GM18520 (cell line): ENCODE measurements around the gene SLC23A3.

ENCODE experiments used
- ATAC-seq: cut with Tn5 transposase; IDR thresholded peaks from one replicate; pipeline ENCODE4 v1.9.1; 2021; ENCODE audit not compliant: unreplicated experiment

Gene SLC23A3

DNA sequence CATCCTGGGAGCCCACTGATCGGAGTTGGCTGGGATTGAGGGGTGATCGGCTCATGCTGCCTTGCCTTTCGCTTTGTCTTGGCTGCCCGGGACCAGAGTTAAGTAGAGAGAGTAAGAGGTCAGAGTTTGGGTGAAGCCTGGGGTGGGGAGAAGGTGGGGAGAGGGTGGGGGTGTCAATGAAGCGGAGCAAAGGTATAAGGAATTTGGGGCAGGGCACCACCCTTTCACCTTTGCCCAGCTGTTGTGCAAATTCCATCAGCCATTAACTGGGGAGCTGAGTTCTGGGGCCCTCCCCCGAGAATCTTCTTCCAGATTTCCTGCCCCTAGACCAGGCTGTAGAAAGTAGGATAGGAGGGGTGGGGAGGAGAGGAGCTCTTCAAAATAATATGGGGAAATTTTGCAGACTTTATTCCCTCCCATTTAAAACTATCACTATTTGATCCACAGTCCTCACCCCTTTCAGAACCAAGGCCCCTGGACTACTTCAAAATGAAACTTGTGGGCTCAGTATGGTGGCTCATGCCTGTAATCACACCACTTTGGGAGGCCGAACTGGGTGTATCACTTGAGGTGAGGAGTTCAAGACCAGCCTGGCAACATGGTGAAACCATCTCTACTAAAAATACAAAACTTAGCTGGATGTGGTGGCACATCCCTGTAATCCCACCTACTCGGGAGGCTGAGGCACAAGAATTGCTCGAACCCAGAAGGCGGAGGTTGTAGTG, at the start of gene SLC23A3:
SLC23A3 (minus strand) TSS at position 100 of the 725 bp plus-strand sequence; CDS start at position 55, 45 bp downstream.
- no peak for ATAC-seq

- peak; percentile 57 for ATAC-seq
Observed at GRCh38 chr2:219218732-219219701, 49.2 kb upstream of the SLC23A3 start, which contains the start of gene ABCB6. ABCB6 (minus strand) TSS chr2:219218958; CDS start chr2:219218673, 285 bp downstream.

DNA sequence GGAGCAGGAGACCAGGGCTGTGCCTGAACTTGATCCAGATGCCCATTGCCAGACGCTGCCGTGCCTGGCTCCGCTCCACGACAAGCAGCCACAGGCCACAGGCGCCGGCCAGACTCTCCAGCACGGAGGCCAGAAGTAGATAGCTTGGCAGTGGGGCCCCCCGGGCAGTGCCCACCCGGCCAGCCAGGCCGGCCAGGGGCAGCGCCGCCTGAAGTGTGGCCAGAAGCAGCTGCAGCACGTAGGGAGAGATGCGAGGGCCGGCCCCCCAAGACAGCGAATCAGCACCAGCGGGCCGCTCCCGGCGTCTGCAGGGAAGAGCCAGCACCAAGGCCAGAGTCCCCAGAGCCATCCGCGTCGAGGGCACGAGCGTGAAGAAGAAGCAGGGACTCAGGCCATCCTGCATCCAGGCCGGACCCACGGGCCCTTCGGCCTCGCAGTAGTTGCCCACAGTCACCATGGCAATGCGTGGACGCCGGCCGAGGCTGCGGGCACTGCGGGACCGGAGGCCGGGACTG, 48.4 kb upstream of the SLC23A3 start:
- ATAC-seq = peak; percentile 11

DNA sequence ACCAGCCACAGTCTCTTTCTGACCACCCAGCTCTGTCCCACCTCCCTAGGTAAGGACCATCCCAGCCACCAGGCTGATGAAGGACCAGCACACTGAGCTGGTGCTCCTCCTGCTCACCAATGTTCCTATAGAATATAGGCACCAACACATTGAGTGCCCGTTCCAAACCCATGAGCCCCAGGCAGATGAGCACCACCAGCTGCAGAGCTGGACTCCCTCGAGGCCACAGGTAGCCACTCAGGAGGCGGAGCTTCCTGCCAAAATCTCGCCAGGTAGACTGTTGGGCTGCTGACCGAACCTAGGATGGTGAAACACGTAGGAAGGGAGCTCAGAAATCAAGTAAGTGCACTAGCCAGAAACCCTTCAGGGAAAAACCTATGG, 46.7 kb upstream of the SLC23A3 start:
- ATAC-seq = no peak

- no peak for ATAC-seq
Observed at GRCh38 chr2:219215871-219216534, 46.2 kb upstream of the SLC23A3 start.

DNA sequence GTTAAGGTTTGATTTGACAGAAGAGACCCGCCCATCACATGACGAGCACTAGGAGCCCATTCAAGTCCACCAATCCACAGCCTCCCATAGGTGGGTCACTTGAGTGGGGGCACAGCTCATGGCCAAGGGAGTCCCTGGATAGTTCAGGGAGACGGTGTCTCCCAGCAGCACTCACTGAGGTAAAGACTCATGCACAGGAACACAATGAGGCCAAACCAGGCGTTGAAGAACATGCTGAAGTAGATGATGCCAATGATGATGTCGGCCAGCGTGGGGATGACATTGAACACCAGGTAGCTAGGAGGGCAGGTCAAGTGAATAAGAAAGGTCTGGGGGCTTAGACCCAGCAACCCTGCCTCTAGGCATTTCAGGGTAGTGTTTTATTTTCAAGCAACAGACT, 45.0 kb upstream of the SLC23A3 start:
- no peak for ATAC-seq

DNA sequence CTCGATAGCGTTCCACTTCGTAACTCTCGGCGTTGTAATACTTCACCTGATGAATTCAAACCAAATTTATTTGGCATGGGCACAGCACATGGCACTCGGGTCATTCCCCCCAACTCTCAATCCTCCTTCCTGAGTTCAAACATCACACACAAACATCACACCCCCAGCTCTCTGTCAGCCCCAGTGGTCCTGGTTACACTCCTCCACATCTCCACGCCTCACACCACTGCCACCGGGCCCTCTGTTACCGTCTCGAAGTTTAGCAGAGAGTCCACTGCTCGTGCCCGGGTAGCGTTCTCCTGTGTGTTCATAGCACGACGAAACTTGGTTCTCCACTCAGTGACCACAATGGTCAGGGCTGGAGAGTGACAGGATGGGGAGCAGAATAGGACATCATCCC, 44.3 kb upstream of the SLC23A3 start:
- no peak for ATAC-seq

- no peak for ATAC-seq
Observed at GRCh38 chr2:219213486-219214071, 43.8 kb upstream of the SLC23A3 start.

GRCh38 chr2:219213026-219213415, 43.2 kb upstream of the SLC23A3 start:
- ATAC-seq = no peak

DNA sequence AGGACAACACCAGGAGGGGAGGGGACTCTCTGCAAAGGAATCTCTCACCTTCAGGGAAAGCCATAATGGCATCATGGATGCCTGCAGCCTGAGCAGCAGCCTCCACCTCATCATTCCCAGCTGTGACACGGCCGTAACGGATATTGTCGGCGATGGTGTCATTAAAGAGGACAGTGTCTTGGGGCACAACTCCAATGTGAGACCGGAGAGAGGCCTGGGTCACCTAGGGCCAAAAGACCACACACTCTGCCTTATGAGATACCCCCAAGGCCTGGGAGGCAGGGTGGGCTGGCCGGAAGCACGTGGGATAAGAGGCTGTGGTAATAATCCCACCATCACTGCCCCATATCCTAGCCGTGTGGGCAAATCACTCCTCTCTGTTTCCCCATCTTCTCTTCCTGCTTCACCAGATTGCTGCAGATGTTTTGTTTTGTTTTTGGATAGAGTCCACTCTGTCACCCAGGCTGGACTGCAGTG, 41.1 kb upstream of the SLC23A3 start:
- no peak for ATAC-seq

DNA sequence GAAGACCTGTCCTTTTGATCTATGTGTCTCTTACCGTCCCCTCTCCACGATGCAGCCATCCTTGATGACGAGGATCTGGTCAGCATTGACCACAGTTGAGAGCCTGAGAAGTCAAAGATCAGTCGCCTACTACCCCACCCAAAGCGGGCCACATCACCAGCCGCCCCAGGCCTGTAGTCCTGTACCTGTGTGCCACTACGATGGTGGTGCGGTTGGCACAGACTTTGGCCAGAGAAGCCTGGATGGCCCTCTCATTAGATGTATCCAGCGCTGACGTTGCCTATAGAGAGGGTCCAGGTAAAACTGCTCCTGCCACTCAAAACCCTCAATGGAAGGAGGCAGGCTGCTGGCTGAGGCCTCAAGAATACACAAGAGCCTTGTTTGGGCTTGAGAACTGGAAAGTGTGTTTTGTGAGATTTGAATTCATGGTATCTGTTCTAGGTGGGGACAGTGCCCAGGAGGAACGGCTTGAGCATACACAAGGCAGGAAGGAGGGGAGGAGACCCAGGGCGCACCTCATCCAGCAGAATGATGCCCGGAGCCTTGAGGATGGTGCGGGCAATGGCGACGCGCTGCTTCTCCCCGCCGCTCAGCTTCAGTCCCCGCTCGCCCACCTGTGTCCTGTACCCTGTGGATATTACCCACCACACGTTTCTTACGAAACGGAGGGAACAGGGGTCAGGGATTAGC, 40.5 kb upstream of the SLC23A3 start:
- ATAC-seq = no peak

GRCh38 chr2:219209236-219210195, 39.7 kb upstream of the SLC23A3 start:
- no peak for ATAC-seq

GRCh38 chr2:219207884-219208740, 38.3 kb upstream of the SLC23A3 start:
- ATAC-seq = no peak

- ATAC-seq = no peak
Observed at GRCh38 chr2:219207134-219207883, 37.5 kb upstream of the SLC23A3 start.

- peak; percentile 98 for ATAC-seq
Observed at GRCh38 chr2:219206328-219207133, 36.7 kb upstream of the SLC23A3 start, which contains the start of gene ZFAND2B. ZFAND2B (plus strand) TSS chr2:219206782; CDS start chr2:219206988, 206 bp downstream.

- ATAC-seq = no peak
Observed at GRCh38 chr2:219205981-219206327, 36.1 kb upstream of the SLC23A3 start.
